Right ventricle myocardium inferior (tissue), 1 donor: ENCODE data around the gene FANCD2OS. TPM values are rescaled to one million over a fixed set of nuclear protein-coding genes. Genes with fewer than 3 reads are reported as not detected.
A peak's percentile ranks its signal among the peaks of the same experiment; 100 is the strongest.
"Not testable (repeated sequence)": the region's sequence is repeated elsewhere in the genome, so short reads cannot be mapped to it uniquely, and the experiment has no call there.

Experiments used
- ATAC-seq: fragments of 200-7000 bp; cut with Tn5 transposase; one replicate; pipeline ENCODE4 v1.9.1; 2020; ENCODE audit warnings: mild to moderate bottlenecking, moderate library complexity
- DNase-seq: peaks from one replicate; pipeline ENCODE4 v3.0.0; 2021; ENCODE audit errors: missing footprints
- intact Hi-C: fragments of 100-400 bp; cut with DNase I; formaldehyde crosslinking; loops from one replicate; pipeline ENCODE4 v1.11.0; 2022
- total RNA-seq: library from RNA; stranded (reverse); fragmentation: NEBNext Ultra II Directional; extraction: Animal tissue kit (Norgen Biotek cat#: 25700); gene quantifications from one replicate; pipeline ENCODE4 v1.2.1, GENCODE V29; 2021
- donor health status: DM: no; HTN: yes; CAD: no; lungs with severe emphysema.

FANCD2OS gene
- total RNA-seq, 1 donor from 2014 or later: not detected

DNA sequence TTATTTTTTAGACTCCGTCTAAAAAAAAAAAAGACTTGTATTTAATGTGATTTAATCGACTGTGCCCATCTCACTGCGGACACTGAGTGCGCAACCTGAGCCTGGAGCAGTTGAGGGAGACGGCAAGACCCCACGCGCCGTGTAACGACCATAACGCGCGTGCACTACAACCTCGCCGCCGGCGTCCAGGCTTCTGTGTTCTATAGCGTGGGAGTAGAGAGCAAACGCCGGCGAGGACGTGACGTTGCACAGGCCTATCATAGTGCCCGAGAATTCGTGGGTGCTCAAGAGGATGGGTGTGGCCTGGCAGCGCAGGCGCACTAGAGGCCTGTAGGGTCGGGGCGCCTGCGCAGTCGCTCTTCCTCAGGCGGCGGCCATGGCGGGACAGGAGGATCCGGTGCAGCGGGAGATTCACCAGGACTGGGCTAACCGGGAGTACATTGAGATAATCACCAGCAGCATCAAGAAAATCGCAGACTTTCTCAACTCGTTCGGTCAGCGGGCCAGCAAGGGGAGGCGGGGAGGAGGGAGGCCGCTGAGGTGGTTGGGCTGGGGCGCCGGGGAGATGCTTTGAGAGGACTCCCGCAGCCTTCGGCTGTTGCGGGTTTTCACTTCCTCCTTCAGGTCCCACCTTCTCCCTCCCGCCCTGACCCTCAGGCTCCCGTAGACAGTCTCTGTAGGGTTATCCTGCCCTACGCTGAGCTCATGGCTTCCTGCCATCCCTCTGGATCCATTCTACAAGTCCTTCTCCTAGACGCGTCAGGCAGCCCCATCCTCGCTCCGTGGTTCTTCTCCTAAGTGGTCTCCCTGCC lies 7.5 kb upstream of the FANCD2OS start, which contains the start of gene BRK1:
TSS of gene BRK1 (plus strand) at position 350 of the 812 bp plus-strand sequence. CDS start at position 377, 27 bp downstream.
- DNase-seq: peak; percentile 99
- ATAC-seq: peak; percentile 100
- intact Hi-C loops: loop anchor here (10.0 kb wide), 1 partner anchor 101 kb away; no protein-coding TSS in a partner anchor

DNA sequence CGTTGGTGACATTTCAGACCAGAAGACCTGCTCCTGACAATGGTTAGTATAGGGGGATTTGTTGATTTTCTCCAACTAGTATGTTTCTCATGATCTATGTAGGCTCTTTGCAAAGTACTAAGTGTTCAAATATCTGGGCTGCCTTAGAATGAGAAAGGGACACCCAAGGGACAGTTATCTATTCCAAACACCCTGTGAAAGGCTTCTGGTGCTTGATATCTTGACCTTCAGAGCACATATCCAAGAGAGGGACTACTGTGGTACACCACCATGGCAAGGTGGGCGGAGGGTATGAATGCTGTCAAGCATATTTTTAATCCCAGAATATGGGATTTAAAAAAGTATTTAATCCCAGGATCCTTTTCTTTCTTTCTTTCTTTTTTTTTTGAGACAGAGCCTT lies 1.1 kb downstream of the FANCD2OS start:
- DNase-seq (no peak), ATAC-seq (no peak)

DNA sequence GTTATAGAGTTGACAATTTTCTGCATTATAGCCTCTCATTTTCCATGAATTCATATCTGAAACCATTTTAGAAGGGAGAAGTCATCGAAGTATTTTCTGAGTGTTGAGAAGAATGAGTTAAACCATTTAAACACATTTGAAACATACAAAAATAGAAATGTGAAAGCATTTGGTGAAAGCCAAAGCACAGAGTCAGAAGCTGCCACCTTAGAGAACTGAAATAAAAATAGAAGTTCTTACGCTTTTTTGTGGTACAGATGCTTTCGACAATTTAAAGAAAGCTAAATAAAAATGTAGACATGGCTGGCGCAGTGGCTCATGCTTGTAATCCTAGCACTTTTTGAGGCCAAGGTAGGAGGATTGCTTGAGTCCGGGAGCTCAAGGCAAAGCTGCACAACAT lies 9.0 kb downstream of the FANCD2OS start:
- intact Hi-C loops: no loop called here
- DNase-seq (no peak), ATAC-seq (no peak)

More for the DNA sequence above, 1.1 kb downstream of the FANCD2OS start:
- intact Hi-C loops: no loop called here

DNA sequence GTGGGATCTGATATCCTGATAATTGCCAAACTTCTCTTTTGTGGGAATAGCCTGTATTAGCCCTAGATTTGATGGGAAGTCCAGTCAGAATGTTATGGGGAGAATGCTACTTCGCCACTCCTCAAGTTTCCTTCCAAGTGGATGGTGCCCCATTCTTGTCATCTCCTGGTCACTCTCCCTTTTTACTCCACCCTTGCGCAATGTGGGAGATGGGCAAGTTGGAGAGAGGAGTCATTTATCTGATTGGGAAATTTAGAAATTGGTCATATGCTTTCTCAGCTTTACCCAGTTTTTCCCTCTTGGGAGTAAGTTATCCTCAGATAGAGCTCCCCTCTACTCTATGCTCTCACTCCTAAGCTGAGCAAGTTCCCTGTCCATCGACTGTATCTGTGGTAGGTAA lies 14.4 kb downstream of the FANCD2OS start:
- intact Hi-C loops: no loop called here

DNA sequence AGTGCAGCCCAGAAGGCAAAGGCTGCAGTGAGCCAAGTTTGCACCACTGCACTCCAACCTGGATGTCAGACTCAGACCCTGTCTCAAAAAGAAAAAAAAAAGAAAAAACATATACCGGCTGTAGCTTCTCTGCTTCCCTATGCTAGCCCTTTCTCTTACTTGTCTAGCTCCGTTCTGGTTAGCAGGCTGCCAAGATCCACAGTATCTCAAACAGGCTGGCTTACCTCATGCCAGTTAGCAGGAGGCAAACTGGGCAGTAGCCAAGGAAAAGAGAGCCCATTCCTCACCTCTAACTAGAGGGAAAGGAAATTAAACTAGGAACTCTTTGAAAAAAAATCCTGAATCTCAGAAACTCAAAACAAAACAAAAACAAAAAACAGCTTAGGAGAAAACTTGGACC lies 16.7 kb downstream of the FANCD2OS start:
- ATAC-seq, DNase-seq, intact Hi-C loops: not testable (repeated sequence)

More for the DNA sequence above, 14.4 kb downstream of the FANCD2OS start:
- ATAC-seq: no peak
- no peak for DNase-seq

DNA sequence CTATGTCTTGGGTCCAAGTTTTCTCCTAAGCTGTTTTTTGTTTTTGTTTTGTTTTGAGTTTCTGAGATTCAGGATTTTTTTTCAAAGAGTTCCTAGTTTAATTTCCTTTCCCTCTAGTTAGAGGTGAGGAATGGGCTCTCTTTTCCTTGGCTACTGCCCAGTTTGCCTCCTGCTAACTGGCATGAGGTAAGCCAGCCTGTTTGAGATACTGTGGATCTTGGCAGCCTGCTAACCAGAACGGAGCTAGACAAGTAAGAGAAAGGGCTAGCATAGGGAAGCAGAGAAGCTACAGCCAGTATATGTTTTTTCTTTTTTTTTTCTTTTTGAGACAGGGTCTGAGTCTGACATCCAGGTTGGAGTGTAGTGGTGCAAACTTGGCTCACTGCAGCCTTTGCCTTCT lies 17.3 kb downstream of the FANCD2OS start:
- DNase-seq, ATAC-seq, intact Hi-C loops: not testable (repeated sequence)

DNA sequence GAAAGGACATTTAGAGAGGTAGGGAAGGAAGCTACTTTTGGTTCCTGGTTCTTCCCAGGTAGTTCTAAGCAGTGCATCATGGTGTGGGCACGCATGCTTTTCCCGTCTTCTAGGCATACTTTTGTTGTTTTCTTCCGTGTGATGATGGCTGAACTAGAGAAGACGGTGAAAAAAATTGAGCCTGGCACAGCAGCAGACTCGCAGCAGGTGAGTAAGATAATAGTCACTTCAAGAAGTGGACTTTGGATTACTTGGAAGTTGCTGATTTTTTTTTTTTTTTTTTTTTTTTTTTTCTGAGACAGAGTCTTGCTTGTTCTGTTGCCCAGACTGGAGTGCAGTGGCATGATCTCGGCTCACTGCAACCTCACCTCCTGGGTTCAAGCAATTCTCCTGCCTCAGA lies 17.9 kb downstream of the FANCD2OS start:
- ATAC-seq: no peak
- intact Hi-C loops: no loop called here
- DNase-seq: no peak

DNA sequence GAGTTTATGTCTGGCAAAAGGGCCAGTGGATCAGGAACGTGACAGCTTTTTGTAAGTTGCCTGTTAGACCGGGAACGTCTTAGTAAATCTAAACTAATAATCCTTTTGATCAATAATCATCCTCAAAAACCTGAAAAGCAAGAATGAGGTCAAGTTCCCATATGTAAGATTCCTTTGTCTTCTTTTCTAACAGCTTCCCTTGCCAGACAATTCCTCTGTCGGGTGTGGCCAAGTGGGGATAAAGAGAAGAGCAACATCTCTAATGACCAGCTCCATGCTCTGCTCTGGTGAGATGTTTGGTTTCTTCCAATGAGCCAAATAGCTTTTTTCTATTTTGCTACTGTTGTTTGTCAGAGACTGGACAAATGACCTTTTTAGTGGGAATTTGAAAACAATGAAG lies 19.8 kb downstream of the FANCD2OS start:
- no peak for DNase-seq
- intact Hi-C loops: no loop called here
- no peak for ATAC-seq

DNA sequence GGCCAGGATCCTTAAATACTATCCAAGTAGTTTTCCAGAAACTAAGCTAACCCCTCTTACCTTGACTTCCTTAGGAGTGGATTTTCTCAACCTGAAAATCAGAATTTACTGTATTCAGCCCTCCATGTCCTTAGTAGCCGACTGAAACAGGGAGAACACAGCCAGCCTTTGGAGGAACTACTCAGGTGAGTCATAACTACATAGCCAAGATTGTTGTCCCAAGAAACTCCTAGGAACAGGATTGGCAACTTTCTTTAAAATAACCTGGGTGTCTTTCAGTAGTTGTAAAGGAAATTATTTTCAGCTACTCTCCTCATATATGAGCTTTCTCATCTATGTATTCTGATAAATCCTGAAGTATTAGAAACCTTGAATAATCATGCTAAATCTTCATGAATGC lies 22.3 kb downstream of the FANCD2OS start:
- intact Hi-C loops: no loop called here
- ATAC-seq: no peak
- DNase-seq: no peak

DNA sequence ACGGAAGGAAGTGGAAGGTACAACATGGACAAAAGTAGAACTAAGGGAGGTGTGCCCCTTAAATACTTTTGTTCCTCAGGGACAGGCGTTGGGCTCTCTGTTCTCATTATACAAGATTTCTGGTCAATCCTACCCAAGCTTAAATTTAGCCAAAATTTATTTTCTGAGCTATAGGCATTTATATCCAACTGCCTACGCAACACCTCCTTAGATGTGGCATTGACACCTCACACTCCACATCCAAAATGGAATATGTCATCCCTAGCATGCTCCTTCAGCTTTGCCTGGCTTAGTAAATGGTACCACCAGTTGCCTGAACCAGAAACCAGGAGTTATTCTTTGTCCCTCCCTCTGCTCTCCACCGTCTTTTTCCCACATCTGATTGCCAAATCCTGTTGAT lies 26.2 kb downstream of the FANCD2OS start:
- DNase-seq (no peak), ATAC-seq (no peak)
- intact Hi-C loops: no loop called here

DNA sequence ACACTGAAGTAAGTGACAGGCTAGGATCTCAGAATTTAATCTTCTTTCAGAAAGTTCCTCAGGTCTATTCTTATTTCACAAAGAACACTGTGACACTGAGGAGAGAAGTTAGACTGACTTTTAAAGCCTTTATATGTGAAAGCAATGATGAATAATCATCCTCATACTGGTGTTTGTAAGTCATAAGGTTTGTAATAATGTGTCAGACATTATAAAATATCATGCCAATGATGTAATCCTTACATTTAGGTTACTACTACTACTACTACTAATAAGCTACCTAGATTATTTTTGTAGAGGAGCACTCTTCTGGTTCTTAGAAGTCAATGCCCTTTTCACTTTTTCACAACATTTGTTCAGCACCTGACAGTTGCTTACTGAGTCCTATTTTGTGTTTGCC lies 33.4 kb downstream of the FANCD2OS start:
- intact Hi-C loops: no loop called here
- ATAC-seq (no peak), DNase-seq (no peak)

DNA sequence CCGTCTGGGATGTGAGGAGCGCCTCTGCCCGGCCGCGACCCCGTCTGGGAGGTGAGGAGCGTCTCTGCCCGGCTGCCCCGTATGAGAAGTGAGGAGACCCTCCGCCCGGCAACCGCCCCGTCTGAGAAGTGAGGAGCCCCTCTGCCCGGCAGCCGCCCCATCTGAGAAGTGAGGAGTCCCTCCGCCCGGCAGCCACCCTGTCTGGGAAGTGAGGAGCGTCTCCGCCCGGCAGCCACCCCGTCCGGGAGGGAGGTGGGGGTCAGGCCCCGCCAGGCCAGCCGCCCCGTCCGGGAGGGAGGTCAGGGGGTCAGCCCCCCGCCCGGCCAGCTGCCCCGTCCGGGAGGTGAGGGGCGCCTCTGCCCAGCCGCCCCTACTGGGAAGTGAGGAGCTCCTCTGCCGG lies 38.0 kb downstream of the FANCD2OS start:
- ATAC-seq, intact Hi-C loops, DNase-seq: not testable (repeated sequence)

DNA sequence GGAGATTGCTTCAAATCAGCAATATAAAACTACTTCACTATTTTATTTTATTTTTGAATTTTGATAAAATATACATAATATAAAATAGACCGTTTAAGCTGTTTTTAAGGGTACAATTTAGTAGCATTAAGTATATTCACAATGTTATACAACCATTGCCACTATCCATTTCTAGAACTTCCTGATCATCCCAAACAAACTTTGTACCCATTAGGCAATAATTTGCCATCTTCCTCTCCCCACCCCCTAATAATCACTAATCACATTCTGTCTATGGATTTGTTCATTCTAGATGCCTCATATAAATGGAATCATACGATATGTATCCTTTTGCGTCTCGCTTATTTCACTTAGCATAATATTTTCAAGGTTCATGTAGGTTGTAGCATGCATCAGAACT lies 53.0 kb downstream of the FANCD2OS start:
- DNase-seq (no peak), ATAC-seq (no peak)
- intact Hi-C loops: no loop called here

Other genes starting within 250 kb of the FANCD2OS start
- 6.7 TPM for gene CIDEC, start 228.0 kb downstream of the FANCD2OS start, total RNA-seq
- 19.1 TPM for gene JAGN1, start 217.6 kb downstream of the FANCD2OS start, total RNA-seq
- 0.78 TPM for gene IL17RE, start 205.4 kb downstream of the FANCD2OS start, total RNA-seq
- 33.7 TPM for gene IL17RC, start 191.2 kb downstream of the FANCD2OS start, total RNA-seq
- 67.5 TPM for gene CRELD1, start 174.4 kb downstream of the FANCD2OS start, total RNA-seq
- gene PRRT3, start 155.8 kb downstream of the FANCD2OS start, total RNA-seq: 0.57 TPM
- gene EMC3, start 121.4 kb downstream of the FANCD2OS start, total RNA-seq: 108 TPM
- gene FANCD2, start 81.8 kb downstream of the FANCD2OS start, total RNA-seq: 1.0 TPM
- gene BRK1, start 7.4 kb upstream of the FANCD2OS start, total RNA-seq: 98.2 TPM
- 13.1 TPM for gene VHL, start 33.5 kb upstream of the FANCD2OS start, total RNA-seq
- 2.0 TPM for gene IRAK2, start 56.7 kb upstream of the FANCD2OS start, total RNA-seq
- 15.1 TPM for gene TATDN2, start 140.2 kb upstream of the FANCD2OS start, total RNA-seq
- 0.30 TPM for gene GHRL, start 184.7 kb upstream of the FANCD2OS start, total RNA-seq
- 52.4 TPM for gene SEC13, start 212.9 kb upstream of the FANCD2OS start, total RNA-seq